Karpas-422 (cell line): ENCODE measurements around the gene SEPTIN10. TPM values are rescaled to one million over a fixed set of nuclear protein-coding genes. Genes with fewer than 3 reads are reported as not detected.

Experiments
- DNase-seq: peaks from one replicate; pipeline ENCODE4 v3.0.0-alpha.2; 2015
- H2AFZ ChIP-seq: fragments of 200-600 bp; sonication (generic); 2 replicates; pipeline ENCODE4 v1.6.1; 2014; ENCODE audit warnings: antibody characterized with exemption, low read length, mixed read lengths
- H3K27ac ChIP-seq: fragments of 200-600 bp; sonication (generic); 2 replicates; pipeline ENCODE4 v1.5.1; 2014; ENCODE audit warnings: mild to moderate bottlenecking, low read length, moderate library complexity
- H3K27me3 ChIP-seq: fragments of 200-600 bp; sonication (generic); 2 replicates; pipeline ENCODE4 v1.6.1; 2014; ENCODE audit warnings: low read length, mixed read lengths
- H3K36me3 ChIP-seq: fragments of 200-600 bp; sonication (generic); 2 replicates; pipeline ENCODE4 v1.6.1; 2014; ENCODE audit warnings: low read length, mixed read lengths; ENCODE audit not compliant: insufficient read depth
- H3K4me1 ChIP-seq: fragments of 200-600 bp; sonication (generic); 2 replicates; pipeline ENCODE4 v1.6.1; 2014; ENCODE audit warnings: mild to moderate bottlenecking, low read length, mixed read lengths
- H3K4me2 ChIP-seq: fragments of 200-600 bp; sonication (generic); 2 replicates; pipeline ENCODE4 v1.6.1; 2014; ENCODE audit warnings: low read length, low read depth, mild to moderate bottlenecking; ENCODE audit not compliant: poor library complexity, severe bottlenecking
- H3K4me3 ChIP-seq: fragments of 200-600 bp; sonication (generic); 2 replicates; pipeline ENCODE4 v1.5.1; 2014; ENCODE audit warnings: mild to moderate bottlenecking, antibody characterized with exemption, low read length, mixed read lengths
- H3K79me2 ChIP-seq: fragments of 200-600 bp; sonication (generic); 2 replicates; pipeline ENCODE4 v1.6.1; 2014; ENCODE audit warnings: mild to moderate bottlenecking, low read length, mixed read lengths
- H3K9ac ChIP-seq: fragments of 200-600 bp; sonication (generic); 2 replicates; pipeline ENCODE4 v1.6.0; 2014; ENCODE audit warnings: low read length
- H3K9me2 ChIP-seq: fragments of 200-600 bp; sonication (generic), shearing (Covaris generic); replicated peaks from 2 replicates; pipeline ENCODE4 v1.6.0; 2014; ENCODE audit warnings: mild to moderate bottlenecking, low read length, moderate library complexity; ENCODE audit not compliant: insufficient read depth
- H3K9me3 ChIP-seq: fragments of 300-700, 200-600 bp; sonication (generic); 2 replicates; pipeline ENCODE4 v1.6.1; 2014; ENCODE audit warnings: low read length, mixed read lengths
- H4K20me1 ChIP-seq: fragments of 200-600 bp; sonication (generic); 2 replicates; pipeline ENCODE4 v1.6.1; 2014; ENCODE audit warnings: mild to moderate bottlenecking, antibody characterized with exemption, low read length, low read depth; ENCODE audit not compliant: insufficient read depth
- total RNA-seq: library from RNA; depleted of rRNA; stranded (reverse); fragments of >200 nt; shearing (Covaris generic); gene quantifications from 2 replicates; pipeline ENCODE4 v1.2.3, GENCODE V29; 2014; ENCODE audit warnings: low replicate concordance

SEPTIN10 gene
- total RNA-seq, 1 experiment from 2014 or later = not detected

DNA sequence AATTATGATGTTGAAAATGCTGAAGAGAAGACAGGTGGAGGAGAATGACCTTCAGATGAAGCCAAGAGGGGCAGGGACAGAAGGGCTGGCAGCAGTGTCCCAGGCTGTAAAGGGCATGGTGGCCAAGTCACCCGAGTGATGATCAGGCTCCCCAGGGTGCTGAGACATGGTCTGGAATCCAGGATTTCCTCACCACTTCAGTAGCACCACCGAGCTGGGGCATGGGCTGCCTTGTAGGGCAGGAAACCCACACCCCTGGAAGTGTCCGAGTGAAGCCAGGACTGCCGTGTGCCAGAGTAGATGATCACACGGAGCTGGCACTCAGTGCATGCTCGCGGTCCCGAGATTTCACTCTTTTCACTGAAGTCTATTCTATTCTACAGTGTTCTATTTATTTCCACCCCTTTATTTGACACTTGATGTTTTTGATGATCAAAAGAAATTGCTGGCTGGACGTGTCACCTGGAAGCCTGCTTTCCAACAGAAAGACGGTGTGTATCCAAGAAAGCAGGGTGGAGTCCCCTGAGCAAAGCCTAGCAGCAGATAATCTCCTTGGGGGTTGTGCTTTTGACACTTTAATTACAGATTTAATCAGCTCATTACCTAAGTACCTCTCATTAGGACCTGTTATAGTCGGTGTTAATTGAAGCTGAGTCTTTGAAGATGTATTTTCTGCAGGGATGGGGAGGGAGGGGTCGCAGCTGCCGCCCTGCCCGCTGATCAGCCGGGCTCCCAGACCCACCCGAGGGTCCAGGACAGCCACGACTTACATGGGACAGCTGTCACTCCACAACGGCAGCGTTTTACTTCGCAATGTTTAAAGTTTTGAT lies 92.3 kb downstream of the SEPTIN10 start:
- H3K79me2 ChIP-seq = no peaks in the 10 kb centered on the region
- peaks cover 9% of the 10 kb centered on the region for H3K4me1 ChIP-seq
- no peaks in the 10 kb centered on the region for H3K9me3 ChIP-seq
- no peak overlapping the region for H3K9ac ChIP-seq
- H3K9me2 ChIP-seq = no peaks in the 10 kb centered on the region
- no peaks in the 10 kb centered on the region for H3K36me3 ChIP-seq
- no peak overlapping the region for H3K27ac ChIP-seq
- H4K20me1 ChIP-seq = no peaks in the 10 kb centered on the region
- no peak overlapping the region for H3K4me2 ChIP-seq
- no peak overlapping the region for H2AFZ ChIP-seq
- no peaks in the 10 kb centered on the region for H3K27me3 ChIP-seq
- no peak for DNase-seq
- H3K4me3 ChIP-seq = no peak overlapping the region

DNA sequence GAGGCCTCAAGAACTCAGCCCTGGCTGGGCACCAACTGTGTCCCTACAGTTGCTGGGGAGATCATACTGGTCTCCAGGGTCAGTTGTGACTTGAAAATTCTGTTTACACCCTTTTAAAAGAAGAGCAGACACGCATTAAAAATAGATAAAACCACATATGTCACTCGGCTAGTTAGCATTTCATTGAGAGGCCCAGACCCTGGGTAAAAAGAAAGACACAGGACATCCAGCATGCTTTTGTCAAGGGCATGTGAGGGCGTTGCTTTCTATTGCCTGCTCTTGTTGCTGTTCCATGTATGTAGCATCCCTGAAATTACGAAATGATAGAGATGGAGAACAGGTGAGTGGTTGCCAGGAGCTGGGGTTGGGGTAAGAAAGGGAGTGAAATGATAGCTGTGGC lies 94.3 kb downstream of the SEPTIN10 start:
- Histone ChIP-seq H2AFZ (no peak overlapping the region), H3K4me2 (no peak overlapping the region), H3K4me1 (peaks cover 9% of the 10 kb centered on the region), H3K4me3 (no peak overlapping the region), H3K79me2 (no peaks in the 10 kb centered on the region), H3K9me3 (no peaks in the 10 kb centered on the region), H3K9ac (no peak overlapping the region), H3K9me2 (no peaks in the 10 kb centered on the region), H3K27me3 (no peaks in the 10 kb centered on the region), H3K27ac (no peak overlapping the region), H3K36me3 (no peaks in the 10 kb centered on the region), H4K20me1 (no peaks in the 10 kb centered on the region)
- DNase-seq = no peak

DNA sequence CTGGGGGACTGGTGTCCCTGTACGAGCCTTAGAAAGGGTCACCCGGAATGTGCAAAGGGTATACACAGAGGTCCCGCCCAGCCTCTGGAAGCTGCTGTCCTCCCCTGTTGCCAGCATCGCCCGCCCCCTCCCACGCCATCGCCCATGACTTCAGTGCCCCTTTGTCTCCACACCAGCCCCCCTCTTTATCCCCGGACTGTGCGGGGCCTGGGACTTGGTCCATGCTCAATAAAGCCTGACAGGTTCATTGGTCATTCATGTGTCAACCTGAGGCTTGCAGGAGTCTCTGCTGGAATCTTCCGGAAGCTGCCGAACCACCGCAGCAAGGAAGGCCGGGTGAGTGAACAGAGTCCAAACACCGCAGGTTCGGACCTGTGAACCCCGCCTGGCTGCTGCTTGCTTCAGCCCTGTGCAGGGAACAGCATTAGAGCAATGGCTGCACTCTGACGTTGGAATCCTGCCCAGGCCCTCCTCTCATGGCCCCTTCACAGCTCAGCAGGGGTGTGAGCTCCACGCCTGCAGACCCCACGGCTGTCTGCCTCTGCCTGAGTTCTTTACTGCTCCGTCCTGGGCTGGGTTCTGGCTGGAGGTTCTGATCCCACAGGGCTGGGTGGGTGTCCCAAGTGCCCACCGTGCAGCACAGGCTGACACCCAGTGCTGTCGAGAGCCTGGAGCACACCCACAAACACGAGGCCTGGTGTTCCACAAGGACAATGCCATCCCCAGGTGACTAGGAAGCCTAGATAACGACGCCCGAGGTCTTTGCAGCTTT lies 96.5 kb downstream of the SEPTIN10 start:
- H3K4me1 ChIP-seq = no peaks in the 10 kb centered on the region
- H3K9me3 ChIP-seq = no peaks in the 10 kb centered on the region
- H3K36me3 ChIP-seq = no peaks in the 10 kb centered on the region
- no peak overlapping the region for H3K9ac ChIP-seq
- no peaks in the 10 kb centered on the region for H3K27me3 ChIP-seq
- H3K4me3 ChIP-seq = no peak overlapping the region
- H3K4me2 ChIP-seq = no peak overlapping the region
- no peaks in the 10 kb centered on the region for H4K20me1 ChIP-seq
- H3K27ac ChIP-seq = no peak overlapping the region
- H3K9me2 ChIP-seq = no peaks in the 10 kb centered on the region
- no peaks in the 10 kb centered on the region for H3K79me2 ChIP-seq
- no peak overlapping the region for H2AFZ ChIP-seq
- DNase-seq = no peak

DNA sequence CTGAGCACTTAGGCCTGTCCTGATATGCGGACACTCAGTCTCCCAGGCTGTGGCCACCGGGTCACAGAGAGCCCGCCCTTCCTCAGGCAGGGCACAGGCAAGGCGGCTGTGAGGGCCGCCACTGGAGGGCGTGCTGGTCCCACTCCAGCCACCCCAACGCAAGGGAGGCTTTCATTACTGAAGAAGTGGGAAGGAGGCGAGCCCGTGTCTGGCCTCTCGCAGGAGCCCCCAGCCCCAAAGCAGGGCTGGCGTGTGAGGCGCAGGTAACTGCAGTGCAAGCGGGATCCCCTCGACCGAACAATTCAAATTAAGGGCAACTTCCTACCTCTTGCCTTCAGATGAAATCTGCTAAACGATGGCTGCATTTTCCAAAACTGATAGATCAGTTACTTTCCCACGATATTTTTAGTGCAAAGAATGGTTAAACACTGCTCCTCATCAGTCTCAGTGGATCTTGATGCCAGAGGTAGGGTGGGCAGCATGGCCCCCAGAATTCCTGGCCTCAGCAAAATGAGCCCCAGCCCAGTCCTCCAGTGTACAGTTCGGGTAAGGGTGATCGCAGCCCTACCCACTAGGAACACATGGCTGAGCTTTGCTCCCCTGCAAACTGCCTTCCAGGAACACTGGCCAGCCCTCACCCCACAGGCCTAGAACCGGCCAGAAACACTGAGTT lies 97.2 kb downstream of the SEPTIN10 start:
- no peaks in the 10 kb centered on the region for H3K9me2 ChIP-seq
- H3K79me2 ChIP-seq = no peaks in the 10 kb centered on the region
- no peaks in the 10 kb centered on the region for H4K20me1 ChIP-seq
- H3K4me1 ChIP-seq = no peaks in the 10 kb centered on the region
- no peak overlapping the region for H3K4me3 ChIP-seq
- no peaks in the 10 kb centered on the region for H3K27me3 ChIP-seq
- H3K27ac ChIP-seq = no peak overlapping the region
- no peaks in the 10 kb centered on the region for H3K36me3 ChIP-seq
- no peak overlapping the region for H3K4me2 ChIP-seq
- DNase-seq = peak; percentile 79
- no peak overlapping the region for H3K9ac ChIP-seq
- no peaks in the 10 kb centered on the region for H3K9me3 ChIP-seq
- H2AFZ ChIP-seq = no peak overlapping the region

DNA sequence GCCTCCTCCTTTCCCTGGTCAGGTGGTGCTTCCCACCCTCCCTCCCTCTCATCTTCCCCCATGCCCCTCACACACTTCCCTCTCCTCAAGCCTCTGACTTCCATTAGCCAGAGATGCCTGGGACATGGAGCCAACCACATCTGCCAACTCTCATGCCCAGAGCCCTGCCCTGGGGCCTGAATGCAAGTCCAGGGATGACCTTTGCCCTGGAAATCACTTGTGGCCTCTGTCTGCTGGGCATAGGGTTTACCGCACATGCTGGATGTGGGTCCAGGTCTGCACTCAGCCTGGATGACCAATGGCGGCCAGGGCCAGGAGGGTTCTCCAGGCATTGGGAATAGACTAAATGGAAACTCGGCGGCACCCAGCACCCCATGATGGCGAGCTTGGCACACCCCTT lies 98.9 kb downstream of the SEPTIN10 start:
- Histone ChIP-seq H3K9ac (no peak overlapping the region), H3K36me3 (no peaks in the 10 kb centered on the region), H3K4me1 (no peaks in the 10 kb centered on the region), H3K4me3 (no peak overlapping the region), H3K9me3 (no peaks in the 10 kb centered on the region), H4K20me1 (no peaks in the 10 kb centered on the region), H3K27me3 (no peaks in the 10 kb centered on the region), H3K79me2 (no peaks in the 10 kb centered on the region), H3K4me2 (no peak overlapping the region), H3K9me2 (no peaks in the 10 kb centered on the region), H2AFZ (no peak overlapping the region), H3K27ac (no peak overlapping the region)
- DNase-seq = no peak

DNA sequence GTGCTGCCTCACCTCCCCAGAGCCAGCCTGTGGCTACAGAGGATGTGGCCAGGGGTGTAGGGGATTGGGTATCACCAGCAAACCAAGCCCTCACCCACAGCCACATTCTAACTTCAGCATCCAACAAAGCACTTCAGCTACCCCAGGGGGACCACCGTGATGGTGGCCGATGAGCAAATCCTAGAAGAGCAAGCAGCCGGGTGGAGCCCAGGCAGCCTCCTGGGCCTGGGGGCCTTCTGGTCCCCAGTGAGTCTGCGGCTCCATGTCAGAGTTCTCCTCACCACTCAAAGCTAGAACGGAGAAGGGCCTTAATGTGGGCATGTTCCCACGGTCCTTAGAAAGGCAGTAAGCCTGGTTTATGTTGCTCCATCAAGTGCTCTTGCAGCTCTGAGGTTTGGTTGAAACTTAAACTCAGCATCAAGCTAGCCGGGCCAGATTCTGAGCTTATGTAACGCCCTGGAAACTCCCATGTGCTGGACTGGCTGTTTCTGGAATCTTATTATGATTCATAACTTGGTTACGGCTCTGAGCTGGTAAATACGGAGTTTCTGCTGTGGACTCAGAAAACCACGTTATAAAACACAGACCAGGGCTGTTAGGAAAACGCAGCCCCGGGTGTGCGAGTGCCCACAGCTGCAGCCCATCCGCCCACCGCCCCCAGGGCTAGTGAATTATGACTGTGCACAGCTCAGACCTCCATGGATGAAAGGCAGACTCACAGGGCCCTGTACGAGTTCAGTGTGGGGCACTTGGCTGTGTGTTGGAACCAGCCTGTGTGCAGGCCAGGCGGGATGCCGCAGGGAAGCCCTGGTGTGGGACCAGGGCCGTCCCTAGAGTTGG lies 99.8 kb downstream of the SEPTIN10 start:
- no peaks in the 10 kb centered on the region for H3K27me3 ChIP-seq
- H3K9me3 ChIP-seq = no peaks in the 10 kb centered on the region
- H3K36me3 ChIP-seq = no peaks in the 10 kb centered on the region
- no peaks in the 10 kb centered on the region for H4K20me1 ChIP-seq
- H3K4me3 ChIP-seq = no peak overlapping the region
- H3K4me1 ChIP-seq = no peaks in the 10 kb centered on the region
- H3K27ac ChIP-seq = no peak overlapping the region
- H3K4me2 ChIP-seq = no peak overlapping the region
- no peak overlapping the region for H3K9ac ChIP-seq
- DNase-seq = no peak
- H3K9me2 ChIP-seq = no peaks in the 10 kb centered on the region
- no peak overlapping the region for H2AFZ ChIP-seq
- H3K79me2 ChIP-seq = no peaks in the 10 kb centered on the region

DNA sequence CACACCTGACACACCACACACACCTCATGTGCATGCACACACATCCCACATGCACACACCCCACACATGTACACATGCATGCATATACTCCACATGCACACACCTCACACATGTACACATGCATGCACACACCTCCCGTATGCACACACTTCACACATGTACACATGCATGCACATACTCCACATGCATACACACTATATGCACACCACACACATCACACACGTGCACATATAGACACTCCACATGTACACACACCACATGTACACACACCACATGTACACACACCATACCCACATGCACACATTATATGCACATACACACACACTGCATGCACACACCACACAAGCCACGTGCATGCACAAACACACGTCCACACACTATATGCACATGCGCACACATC lies 100.5 kb downstream of the SEPTIN10 start:
- Histone ChIP-seq H3K4me2 (no peak overlapping the region), H3K27me3 (no peaks in the 10 kb centered on the region), H3K9ac (no peak overlapping the region), H3K27ac (no peak overlapping the region), H3K9me2 (no peaks in the 10 kb centered on the region), H2AFZ (no peak overlapping the region), H3K4me1 (no peaks in the 10 kb centered on the region), H3K79me2 (no peaks in the 10 kb centered on the region), H3K9me3 (no peaks in the 10 kb centered on the region), H3K4me3 (no peak overlapping the region), H4K20me1 (no peaks in the 10 kb centered on the region), H3K36me3 (no peaks in the 10 kb centered on the region)
- DNase-seq = no peak
